ENCODE results near the gene PERM1. TPM values are rescaled to one million over a fixed set of nuclear protein-coding genes. Genes with fewer than 3 reads are reported as not detected.
A peak's percentile ranks its signal among the peaks of the same experiment; 100 is the strongest.

PERM1 gene
- total RNA-seq, 3 donors from 2014 or later, result 0.33 to 1.9 TPM; not detected in 1

DNA sequence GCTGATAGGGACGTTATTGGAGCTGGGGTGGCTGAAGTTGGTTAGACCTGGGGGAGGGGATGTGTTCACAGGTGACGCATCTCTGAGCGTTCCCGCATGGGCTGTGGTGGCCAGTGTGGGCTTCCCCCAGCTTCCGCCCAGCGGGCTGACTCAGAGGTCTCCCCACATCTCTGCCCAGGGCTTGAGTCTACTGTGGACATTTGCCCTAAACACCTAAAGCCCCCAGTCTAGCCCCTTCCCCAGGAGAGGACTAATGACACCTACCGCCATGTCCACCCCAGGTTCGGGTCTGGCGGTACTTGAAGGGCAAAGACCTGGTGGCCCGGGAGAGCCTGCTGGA is 40.0 kb upstream of the PERM1 start:
- H3K27ac ChIP-seq, result peak overlapping the region in 1 of 2 donors; percentile 92
- H3K4me3 ChIP-seq, result peak overlapping the region in 2 of 3 donors; percentile 80 to 84

DNA sequence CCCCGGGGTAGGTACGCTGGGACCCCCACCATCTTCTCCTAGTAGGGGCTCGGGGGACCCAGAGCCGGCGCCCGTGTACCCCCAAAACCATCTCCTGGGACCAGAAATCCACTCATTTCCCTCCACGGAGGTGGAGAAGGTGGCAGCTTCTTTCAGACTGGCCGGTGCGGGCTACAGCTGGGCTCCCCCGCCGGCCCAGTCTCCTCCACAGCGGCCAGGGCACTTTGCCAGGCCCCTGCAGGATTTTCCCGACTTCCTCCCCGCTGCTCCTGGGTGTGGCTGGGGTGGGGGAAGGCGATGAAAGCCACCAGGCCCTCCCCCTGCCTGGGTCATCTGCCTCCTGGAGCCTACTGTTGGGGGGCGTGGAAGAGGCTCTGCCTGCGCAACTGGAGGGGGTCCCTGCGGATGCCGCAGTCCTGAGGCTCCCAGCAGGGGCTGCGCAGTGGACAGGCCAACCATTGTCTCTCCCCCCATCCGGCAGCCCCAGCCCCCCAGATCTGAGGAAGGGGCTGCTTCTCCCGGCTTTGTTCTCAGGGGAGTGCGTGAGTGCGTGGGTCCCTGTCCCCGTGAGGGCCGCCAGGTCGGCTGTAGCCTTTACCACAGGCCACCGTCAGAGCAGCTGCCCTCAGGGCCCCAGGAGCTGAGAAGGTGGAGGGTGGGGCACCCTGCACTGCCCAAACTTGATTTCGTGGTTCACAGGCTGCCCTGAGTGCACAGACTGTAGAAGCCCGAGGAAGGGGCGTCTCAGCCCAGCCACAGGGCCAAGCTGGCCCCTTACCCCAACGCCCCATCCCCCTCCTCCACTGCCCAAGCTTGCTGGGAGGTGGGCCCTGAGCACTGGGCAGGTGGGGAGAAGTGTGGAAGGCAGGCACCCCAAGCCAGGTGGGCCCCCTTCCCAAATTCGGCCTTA is 39.4 kb upstream of the PERM1 start:
- H3K27ac ChIP-seq, result peak overlapping the region; percentile 92 to 98
- DNase-seq (ENCODE audit: low spot score in 2 of 2), result peak; percentile 54 to 88
- H3K4me1 ChIP-seq, result peaks cover 4 to 18% of the 10 kb centered on the region in 2 donors
- intact Hi-C loops (cut with DNase I; ENCODE audit: low total_unique reads), result loop anchor here (10.0 kb wide), 1 partner anchor 464 kb away; no protein-coding TSS in a partner anchor
- no peaks in the 10 kb centered on the region for H3K27me3 ChIP-seq
- H3K4me3 ChIP-seq, result peak overlapping the region; percentile 61 to 84 (median 80)
- H3K36me3 ChIP-seq, result no peaks in the 10 kb centered on the region
- no peaks in the 10 kb centered on the region for H3K9me3 ChIP-seq
- TF ChIP-seq POLR2AphosphoS5 (IDR thresholded peaks at IDR 0.05) (no peak), POLR2A (IDR thresholded peaks at IDR 0.05) (no peak)
- TF ChIP-seq, protein P1, sequence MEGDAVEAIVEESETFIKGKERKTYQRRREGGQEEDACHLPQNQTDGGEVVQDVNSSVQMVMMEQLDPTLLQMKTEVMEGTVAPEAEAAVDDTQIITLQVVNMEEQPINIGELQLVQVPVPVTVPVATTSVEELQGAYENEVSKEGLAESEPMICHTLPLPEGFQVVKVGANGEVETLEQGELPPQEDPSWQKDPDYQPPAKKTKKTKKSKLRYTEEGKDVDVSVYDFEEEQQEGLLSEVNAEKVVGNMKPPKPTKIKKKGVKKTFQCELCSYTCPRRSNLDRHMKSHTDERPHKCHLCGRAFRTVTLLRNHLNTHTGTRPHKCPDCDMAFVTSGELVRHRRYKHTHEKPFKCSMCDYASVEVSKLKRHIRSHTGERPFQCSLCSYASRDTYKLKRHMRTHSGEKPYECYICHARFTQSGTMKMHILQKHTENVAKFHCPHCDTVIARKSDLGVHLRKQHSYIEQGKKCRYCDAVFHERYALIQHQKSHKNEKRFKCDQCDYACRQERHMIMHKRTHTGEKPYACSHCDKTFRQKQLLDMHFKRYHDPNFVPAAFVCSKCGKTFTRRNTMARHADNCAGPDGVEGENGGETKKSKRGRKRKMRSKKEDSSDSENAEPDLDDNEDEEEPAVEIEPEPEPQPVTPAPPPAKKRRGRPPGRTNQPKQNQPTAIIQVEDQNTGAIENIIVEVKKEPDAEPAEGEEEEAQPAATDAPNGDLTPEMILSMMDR (IDR thresholded peaks at IDR 0.05), result no peak

More for the DNA sequence above, 40.0 kb upstream of the PERM1 start:
- no peaks in the 10 kb centered on the region for H3K27me3 ChIP-seq
- peaks cover 4 to 22% of the 10 kb centered on the region in 2 donors for H3K4me1 ChIP-seq
- H3K36me3 ChIP-seq, result no peaks in the 10 kb centered on the region
- DNase-seq (ENCODE audit: low spot score in 2 of 2), result no peak
- no peaks in the 10 kb centered on the region for H3K9me3 ChIP-seq
- intact Hi-C loops (cut with DNase I; ENCODE audit: low total_unique reads), result loop anchor here (10.0 kb wide), 1 partner anchor 463 kb away; no protein-coding TSS in a partner anchor
- TF ChIP-seq POLR2AphosphoS5 (IDR thresholded peaks at IDR 0.05) (no peak), POLR2A (IDR thresholded peaks at IDR 0.05) (no peak)
- TF ChIP-seq, protein P1 (IDR thresholded peaks at IDR 0.05), result no peak

DNA sequence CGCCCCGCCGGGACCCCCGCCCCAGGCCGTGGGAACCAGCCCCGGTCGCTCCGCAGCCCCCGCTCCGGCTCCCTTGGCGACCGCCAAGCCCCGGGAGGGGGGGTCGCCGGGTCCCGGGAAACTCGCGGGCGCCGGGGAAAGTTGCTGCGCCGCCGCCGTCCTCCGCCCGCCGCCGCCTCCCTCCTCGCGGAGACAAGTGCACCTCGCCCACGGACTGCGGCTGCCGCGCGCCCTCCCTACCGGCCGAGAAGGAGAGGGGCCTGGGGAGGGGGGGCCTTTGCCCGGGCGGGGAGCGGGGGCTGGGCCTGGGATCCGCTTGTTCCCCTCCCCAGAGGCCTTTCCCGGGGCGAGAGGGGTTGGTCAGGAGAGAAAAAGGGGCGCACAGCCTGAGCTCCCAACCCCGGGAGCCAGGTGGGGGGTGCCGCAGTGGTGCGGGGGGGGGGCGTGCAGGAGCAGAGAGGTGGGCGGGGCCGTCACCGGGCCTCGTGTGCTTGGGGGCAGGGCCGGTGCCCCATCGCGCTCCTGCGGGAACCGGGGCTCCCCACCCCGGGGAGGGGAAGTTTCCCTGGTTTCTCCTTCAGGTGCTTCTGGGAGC is 38.6 kb upstream of the PERM1 start:
- H3K27ac ChIP-seq, result peak overlapping the region; percentile 92 to 98
- no peak for TF ChIP-seq POLR2AphosphoS5 (IDR thresholded peaks at IDR 0.05)
- no peak for TF ChIP-seq POLR2A (IDR thresholded peaks at IDR 0.05)
- TF ChIP-seq, protein P1 (IDR thresholded peaks at IDR 0.05), result no peak
- H3K36me3 ChIP-seq, result no peaks in the 10 kb centered on the region
- H3K4me1 ChIP-seq, result peaks cover 4 to 18% of the 10 kb centered on the region in 2 donors
- no peak for DNase-seq (ENCODE audit: low spot score in 2 of 2)
- intact Hi-C loops (cut with DNase I; ENCODE audit: low total_unique reads), result loop anchor here (10.0 kb wide), 1 partner anchor 464 kb away; no protein-coding TSS in a partner anchor
- H3K9me3 ChIP-seq, result no peaks in the 10 kb centered on the region
- H3K4me3 ChIP-seq, result peak overlapping the region; percentile 61 to 84 (median 80)
- no peaks in the 10 kb centered on the region for H3K27me3 ChIP-seq

DNA sequence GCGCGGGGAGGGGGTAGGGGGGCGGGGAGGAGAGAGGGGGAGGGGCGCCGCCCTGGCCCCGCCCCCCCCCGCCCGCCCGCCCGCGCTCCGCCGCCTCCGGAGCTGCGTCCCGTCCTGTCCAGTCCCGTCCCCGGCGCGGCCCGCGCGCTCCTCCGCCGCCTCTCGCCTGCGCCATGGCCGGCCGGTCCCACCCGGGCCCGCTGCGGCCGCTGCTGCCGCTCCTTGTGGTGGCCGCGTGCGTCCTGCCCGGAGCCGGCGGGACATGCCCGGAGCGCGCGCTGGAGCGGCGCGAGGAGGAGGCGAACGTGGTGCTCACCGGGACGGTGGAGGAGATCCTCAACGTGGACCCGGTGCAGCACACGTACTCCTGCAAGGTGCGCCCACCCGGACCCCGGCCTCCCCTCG is 38.1 kb upstream of the PERM1 start, which contains the start of gene AGRN:
Gene AGRN (plus strand): TSS at position 121 of the 405 bp plus-strand sequence. CDS start 53 bp downstream, at position 174.
- Histone ChIP-seq H3K4me1 (peaks cover 4 to 18% of the 10 kb centered on the region in 2 donors), H3K9me3 (no peaks in the 10 kb centered on the region), H3K36me3 (no peaks in the 10 kb centered on the region), H3K27me3 (no peaks in the 10 kb centered on the region), H3K4me3 (peak within 1 kb of the TSS; percentile 61 to 84 (median 80)), H3K27ac (peak within 1 kb of the TSS; percentile 92 to 98)
- intact Hi-C loops (cut with DNase I; ENCODE audit: low total_unique reads), result loop anchor here (10.0 kb wide), 1 partner anchor 465 kb away; no protein-coding TSS in a partner anchor
- no peak for TF ChIP-seq POLR2A (IDR thresholded peaks at IDR 0.05)
- TF ChIP-seq, protein P1 (IDR thresholded peaks at IDR 0.05), result no peak
- TF ChIP-seq POLR2AphosphoS5 (IDR thresholded peaks at IDR 0.05), result no peak
- no peak for DNase-seq (ENCODE audit: low spot score in 2 of 2)

All from breast epithelium (tissue), 4 donors.